GM06990 (cell line): ENCODE data around the gene PRKCB.
A peak's percentile ranks its signal among the peaks of the same experiment; 100 is the strongest.

Source experiments
- DNase-seq: peaks from one replicate; pipeline ENCODE4 v3.0.0-alpha.2; 2011; ENCODE audit not compliant: insufficient read length; ENCODE audit errors: extremely low read depth
- H3K27me3 ChIP-seq: replicated peaks from 2 replicates; pipeline ENCODE4 v1.6.0; 2011; ENCODE audit warnings: low read length; ENCODE audit not compliant: control insufficient read depth, insufficient read depth
- H3K36me3 ChIP-seq: 2 replicates; pipeline ENCODE4 v1.5.1; 2011; ENCODE audit warnings: low read length; ENCODE audit not compliant: control insufficient read depth, insufficient read depth
- H3K4me3 ChIP-seq: replicated peaks from 2 replicates; pipeline ENCODE4 v1.5.1; 2011; ENCODE audit warnings: low read depth, mild to moderate bottlenecking, control low read depth, low read length
- TF ChIP-seq, protein P1 (sequence below): IDR thresholded peaks from 2 replicates; pipeline ENCODE4 v1.5.1; 2011; ENCODE audit warnings: low read length, control low read depth, mild to moderate bottlenecking, inconsistent platforms; ENCODE audit not compliant: insufficient read depth, poor library complexity, severe bottlenecking

Gene PRKCB

DNA sequence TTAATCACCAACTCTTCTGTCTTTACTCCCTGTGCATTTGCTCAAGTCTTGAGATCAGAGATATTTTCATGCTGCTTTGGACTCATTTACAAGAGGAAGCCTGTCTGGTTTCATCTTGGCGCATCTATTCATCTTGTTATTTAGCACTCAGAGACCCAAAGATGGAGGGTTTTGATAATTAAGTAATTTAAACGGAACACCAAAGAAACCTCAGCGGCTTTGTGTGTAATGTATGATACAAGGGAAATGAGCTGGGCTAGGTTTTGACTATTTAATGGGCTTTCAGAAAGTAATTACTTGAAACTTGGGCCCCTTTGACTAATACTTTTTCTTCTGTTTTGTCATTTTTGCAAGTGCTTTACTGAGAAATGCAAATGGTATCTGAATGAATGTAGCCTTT, 354.2 kb downstream of the PRKCB start:
- Histone ChIP-seq H3K4me3 (no peak overlapping the region), H3K27me3 (no peaks in the 10 kb centered on the region), H3K36me3 (peaks cover 25% of the 10 kb centered on the region)
- DNase-seq: peak; percentile 9
- TF ChIP-seq, protein P1, sequence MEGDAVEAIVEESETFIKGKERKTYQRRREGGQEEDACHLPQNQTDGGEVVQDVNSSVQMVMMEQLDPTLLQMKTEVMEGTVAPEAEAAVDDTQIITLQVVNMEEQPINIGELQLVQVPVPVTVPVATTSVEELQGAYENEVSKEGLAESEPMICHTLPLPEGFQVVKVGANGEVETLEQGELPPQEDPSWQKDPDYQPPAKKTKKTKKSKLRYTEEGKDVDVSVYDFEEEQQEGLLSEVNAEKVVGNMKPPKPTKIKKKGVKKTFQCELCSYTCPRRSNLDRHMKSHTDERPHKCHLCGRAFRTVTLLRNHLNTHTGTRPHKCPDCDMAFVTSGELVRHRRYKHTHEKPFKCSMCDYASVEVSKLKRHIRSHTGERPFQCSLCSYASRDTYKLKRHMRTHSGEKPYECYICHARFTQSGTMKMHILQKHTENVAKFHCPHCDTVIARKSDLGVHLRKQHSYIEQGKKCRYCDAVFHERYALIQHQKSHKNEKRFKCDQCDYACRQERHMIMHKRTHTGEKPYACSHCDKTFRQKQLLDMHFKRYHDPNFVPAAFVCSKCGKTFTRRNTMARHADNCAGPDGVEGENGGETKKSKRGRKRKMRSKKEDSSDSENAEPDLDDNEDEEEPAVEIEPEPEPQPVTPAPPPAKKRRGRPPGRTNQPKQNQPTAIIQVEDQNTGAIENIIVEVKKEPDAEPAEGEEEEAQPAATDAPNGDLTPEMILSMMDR: no peak

DNA sequence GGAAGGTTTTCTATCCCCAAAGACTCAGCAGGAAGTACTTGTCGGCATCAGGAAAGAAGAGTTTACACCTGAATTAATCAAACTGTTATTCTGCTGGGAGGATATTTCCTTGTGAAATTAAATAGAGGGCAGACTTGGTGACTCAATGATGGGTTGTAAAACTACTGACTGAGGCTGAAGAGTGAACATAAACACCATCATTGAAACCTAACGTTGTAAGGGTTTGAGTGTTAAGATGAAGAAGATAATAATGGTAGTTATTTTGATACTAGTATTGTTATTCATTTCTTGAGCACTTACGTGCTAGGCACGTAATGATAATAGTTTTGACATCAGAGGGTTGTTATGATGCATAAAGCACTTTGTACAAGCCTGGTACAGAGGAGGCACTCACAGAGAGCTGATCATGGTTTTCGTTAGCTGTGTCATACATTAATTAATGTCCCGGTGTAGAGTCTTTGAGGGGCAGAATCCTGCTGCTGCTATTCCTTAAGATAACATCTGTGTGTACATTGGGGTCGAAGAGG, 356.2 kb downstream of the PRKCB start:
- DNase-seq: no peak
- Histone ChIP-seq H3K36me3 (peaks cover 27% of the 10 kb centered on the region), H3K27me3 (no peaks in the 10 kb centered on the region), H3K4me3 (no peak overlapping the region)
- TF ChIP-seq, protein P1: no peak

- Histone ChIP-seq H3K4me3 (no peak overlapping the region), H3K36me3 (peaks cover 31% of the 10 kb centered on the region), H3K27me3 (no peaks in the 10 kb centered on the region)
- TF ChIP-seq, protein P1: no peak
- DNase-seq: no peak
Measured at GRCh38 chr16:24195221-24195620, 359.4 kb downstream of the PRKCB start.

- H3K36me3 ChIP-seq: peaks cover 19% of the 10 kb centered on the region
- DNase-seq: no peak
- no peak overlapping the region for H3K4me3 ChIP-seq
- TF ChIP-seq, protein P1: no peak
- no peaks in the 10 kb centered on the region for H3K27me3 ChIP-seq
Measured at GRCh38 chr16:24198807-24199533, 363.2 kb downstream of the PRKCB start.

DNA sequence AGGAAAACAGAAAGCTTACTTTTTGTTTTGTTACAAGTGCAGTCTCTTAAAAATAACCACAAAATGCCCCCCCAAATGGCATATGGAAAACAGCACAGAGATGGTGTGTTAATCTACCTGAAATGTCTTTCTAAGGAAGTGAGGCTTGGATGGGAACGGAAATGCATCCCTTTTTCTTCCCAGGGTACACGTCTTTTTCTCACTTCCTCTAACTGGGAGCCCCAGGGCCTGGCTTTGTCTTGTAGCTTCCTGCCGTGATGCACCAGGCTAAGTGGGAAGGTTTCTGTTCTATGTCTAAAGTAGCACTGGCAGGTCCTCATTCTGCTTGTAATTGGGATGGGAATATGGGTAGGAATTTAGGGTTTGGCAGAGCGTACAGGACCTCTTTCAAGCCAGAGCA, 367.9 kb downstream of the PRKCB start:
- Histone ChIP-seq H3K27me3 (no peaks in the 10 kb centered on the region), H3K36me3 (peaks cover 22% of the 10 kb centered on the region), H3K4me3 (no peak overlapping the region)
- TF ChIP-seq, protein P1: no peak
- DNase-seq: no peak
